Fibroblast of lung (primary cell): Measurements from ENCODE around the gene ACTR1A.

Experiments
- CTCF ChIP-seq, 2 donors: IDR thresholded peaks in 1 of 2; conservative IDR thresholded peaks in 1 of 2; 1 replicate in 1 of 2; 2 replicates in 1 of 2; pipeline ENCODE4 v1.5.1; 2011 to 2012; ENCODE audit warnings: low read length in 2 of 2, control low read depth in 1 of 2, inconsistent platforms in 1 of 2, low read depth in 1 of 2, mild to moderate bottlenecking in 1 of 2
- EZH2 ChIP-seq: IDR thresholded peaks from 2 replicates; pipeline ENCODE4 v1.5.1; 2012; ENCODE audit warnings: low read length, control low read depth, mild to moderate bottlenecking; ENCODE audit errors: missing control alignments

GRCh38 chr10:102476466-102477141 is 25.9 kb downstream of the ACTR1A start:
- TF ChIP-seq CTCF (conservative IDR thresholded peaks at IDR 0.05 in 1 of 2, IDR thresholded peaks at IDR 0.05 in 1 of 2; ENCODE audit: low read depth in 1 of 2, low read length in 2 of 2) (no peak), EZH2 (no peak)
